Left hindlimb (tissue), 1 donor: ENCODE data around the gene KRT37.
"Not testable (repeated sequence)": the region's sequence is repeated elsewhere in the genome, so short reads cannot be mapped to it uniquely, and the experiment has no call there.

ENCODE experiments used
- DNase-seq: peaks from one replicate; pipeline ENCODE4 v3.0.0-alpha.2; 2018

The KRT37 gene

GRCh38 chr17:41434005-41434404, 9.6 kb upstream of the KRT37 start:
- no peak for DNase-seq

DNA sequence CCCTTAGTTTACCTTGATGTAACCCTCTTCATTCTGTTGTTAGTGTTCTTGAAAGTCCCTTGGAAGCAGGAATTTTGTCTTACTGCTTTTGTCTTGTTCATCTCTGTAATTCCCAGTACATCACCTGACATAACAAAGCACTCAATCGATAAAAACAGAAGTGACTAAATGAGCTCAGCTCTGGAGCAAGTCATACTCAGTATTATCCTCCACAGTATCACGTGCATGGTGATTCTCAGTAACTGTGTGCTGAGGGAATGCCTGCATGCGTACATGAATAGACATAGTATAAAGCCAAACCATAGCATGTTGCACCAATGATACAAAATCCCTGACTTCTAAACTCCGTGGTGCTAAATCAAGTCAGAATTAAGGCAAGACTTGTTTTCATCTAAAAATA, 9.2 kb upstream of the KRT37 start:
- DNase-seq = no peak

DNA sequence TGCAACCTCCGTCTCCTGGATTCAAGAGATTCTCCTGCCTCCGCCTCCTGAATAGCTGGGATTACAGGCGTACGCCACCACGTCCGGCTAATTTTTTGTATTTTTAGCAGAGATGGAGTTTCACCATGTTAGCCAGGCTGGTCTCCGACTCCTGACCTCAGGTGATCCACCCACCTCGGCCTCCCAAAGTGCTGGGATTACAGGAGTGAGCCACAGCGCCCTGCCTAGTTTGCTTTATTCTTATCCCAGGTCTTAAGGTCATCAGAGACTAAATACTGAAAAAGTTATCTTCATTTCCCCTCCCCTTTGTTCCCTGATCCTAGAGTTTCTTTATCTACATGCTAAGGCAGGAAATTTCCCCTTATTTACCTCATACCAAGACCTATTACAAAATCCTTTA, 6.0 kb upstream of the KRT37 start:
- DNase-seq = not testable (repeated sequence)

- DNase-seq = no peak
Measured at GRCh38 chr17:41429667-41430066, 5.3 kb upstream of the KRT37 start.

- no peak for DNase-seq
Measured at GRCh38 chr17:41428591-41429291, 4.4 kb upstream of the KRT37 start.

DNA sequence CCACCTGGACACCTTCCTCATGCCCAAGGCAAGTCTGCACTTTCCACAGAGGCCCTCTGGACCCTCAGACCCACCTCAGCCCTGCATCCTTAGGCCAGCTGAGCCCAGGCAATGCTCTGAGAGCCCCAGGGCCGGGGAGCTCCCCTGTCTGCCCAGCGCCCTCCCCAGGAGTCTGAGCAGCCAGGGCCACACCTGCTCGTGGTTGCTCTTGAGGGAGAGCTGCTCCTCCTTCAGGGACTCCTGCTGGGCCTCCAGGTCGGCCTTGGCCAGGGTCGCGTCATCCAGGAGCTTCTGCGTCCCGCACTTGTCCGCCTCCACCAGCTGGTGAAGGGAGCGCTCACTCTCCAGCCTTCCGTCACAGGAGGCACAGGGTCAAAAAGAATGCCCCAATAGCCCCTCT, 1.8 kb downstream of the KRT37 start:
- not testable (repeated sequence) for DNase-seq

GRCh38 chr17:41421617-41422016, 2.8 kb downstream of the KRT37 start:
- DNase-seq = no peak

GRCh38 chr17:41421116-41421515, 3.3 kb downstream of the KRT37 start:
- no peak for DNase-seq

GRCh38 chr17:41420134-41420533, 4.3 kb downstream of the KRT37 start:
- DNase-seq = no peak

GRCh38 chr17:41419716-41420115, 4.7 kb downstream of the KRT37 start:
- DNase-seq = no peak

- DNase-seq = no peak
Measured at GRCh38 chr17:41418116-41418860, 6.1 kb downstream of the KRT37 start.

- DNase-seq = no peak
Measured at GRCh38 chr17:41417576-41418015, 6.8 kb downstream of the KRT37 start.

DNA sequence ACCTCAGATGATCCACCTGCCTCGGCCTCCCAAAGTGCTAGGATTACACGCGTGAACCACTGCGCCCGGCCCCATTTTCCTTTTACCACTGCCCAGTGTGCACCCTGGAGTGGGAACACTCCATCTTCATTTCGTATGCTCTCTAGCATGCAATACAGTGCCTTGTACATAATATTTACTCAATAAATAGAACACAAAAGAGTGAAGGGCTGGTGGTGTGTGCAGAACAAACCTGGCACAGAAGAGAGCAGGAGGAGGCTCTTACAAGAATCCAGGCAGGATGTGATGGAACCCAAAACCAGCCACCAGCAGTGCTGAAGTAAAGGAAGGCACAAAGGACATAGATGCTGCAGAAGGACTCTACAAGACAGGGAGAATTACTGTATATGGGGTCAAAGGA, 7.3 kb downstream of the KRT37 start:
- no peak for DNase-seq

DNA sequence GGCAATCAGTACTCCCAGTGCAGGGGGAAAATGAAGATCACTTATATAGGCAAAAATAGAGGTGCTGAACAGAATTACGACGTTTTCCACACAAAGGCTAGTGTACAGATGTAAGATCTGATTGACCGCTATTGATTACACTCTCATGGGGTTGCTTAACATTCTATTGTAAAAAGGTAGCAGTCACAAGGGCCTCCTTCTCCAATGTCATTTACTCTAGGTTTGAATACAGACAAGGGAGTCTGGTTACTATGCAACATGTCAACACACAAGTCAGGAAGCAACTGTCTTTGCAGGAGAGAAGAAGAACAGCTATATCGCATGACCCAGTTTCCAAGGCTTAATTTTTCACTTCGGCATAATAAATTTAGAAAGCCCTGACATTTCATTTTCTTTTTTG, 7.9 kb downstream of the KRT37 start:
- no peak for DNase-seq

GRCh38 chr17:41415833-41416335, 8.5 kb downstream of the KRT37 start:
- DNase-seq = no peak

- DNase-seq = no peak
Measured at GRCh38 chr17:41415411-41415810, 9.0 kb downstream of the KRT37 start.

- DNase-seq = no peak
Measured at GRCh38 chr17:41413982-41414381, 10.4 kb downstream of the KRT37 start.

- DNase-seq = no peak
Measured at GRCh38 chr17:41413353-41413957, 10.9 kb downstream of the KRT37 start.

- no peak for DNase-seq
Measured at GRCh38 chr17:41411072-41411840, 13.1 kb downstream of the KRT37 start.

GRCh38 chr17:41407226-41407625, 17.2 kb downstream of the KRT37 start:
- no peak for DNase-seq

DNA sequence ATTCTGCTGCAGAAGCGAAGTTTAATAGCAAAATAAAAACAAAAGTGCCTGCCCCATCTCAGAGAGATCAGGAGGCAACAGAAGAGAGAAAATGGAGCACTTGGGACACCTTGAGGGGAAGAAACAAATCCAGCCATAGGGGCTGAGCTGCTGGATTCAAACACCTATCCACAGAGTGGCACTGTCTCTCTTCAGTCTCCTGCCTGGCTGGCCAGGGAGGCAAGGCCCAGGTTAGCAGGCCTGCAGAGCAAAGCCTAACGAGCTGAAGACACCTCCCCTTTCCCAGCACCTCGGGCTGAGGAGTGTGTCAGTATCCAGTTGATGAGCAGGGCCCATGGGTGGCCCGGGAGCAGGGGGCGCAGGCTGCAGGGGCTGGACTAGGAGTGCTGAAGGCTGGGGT, 18.2 kb downstream of the KRT37 start:
- no peak for DNase-seq

GRCh38 chr17:41404024-41404671, 20.2 kb downstream of the KRT37 start:
- DNase-seq = no peak
